ENCODE results near the gene CFAP58. TPM values are rescaled to one million over a fixed set of nuclear protein-coding genes. Genes with fewer than 3 reads are reported as not detected.
"Not testable (repeated sequence)": the region's sequence is repeated elsewhere in the genome, so short reads cannot be mapped to it uniquely, and the experiment has no call there.

CFAP58 gene
- total RNA-seq, 1 donor, result 0.10 TPM

DNA sequence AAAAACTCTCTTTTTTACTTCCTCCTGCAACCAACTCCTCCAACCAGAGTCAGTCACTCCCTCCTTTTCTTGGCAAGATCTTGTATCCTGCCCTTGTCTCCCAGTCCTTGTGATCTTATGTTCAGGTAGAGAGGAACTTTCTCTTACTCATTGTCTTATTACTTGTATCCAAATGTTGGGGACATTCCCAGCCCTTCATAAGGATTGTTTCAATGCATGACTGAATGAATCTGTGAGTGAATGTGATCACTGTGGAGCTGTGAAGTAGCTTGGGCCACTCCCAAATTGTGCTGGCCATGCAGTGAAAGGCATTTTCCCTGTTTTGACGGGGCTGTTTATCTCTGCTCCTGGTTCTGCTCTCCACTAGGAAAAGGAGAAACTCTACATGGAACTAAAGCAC lies 93.7 kb downstream of the CFAP58 start:
- H3K4me1 ChIP-seq (ENCODE audit: insufficient read depth, low read length), result no peaks in the 10 kb centered on the region
- no peaks in the 10 kb centered on the region for H3K9me3 ChIP-seq (ENCODE audit: low read depth, low read length)
- H3K4me3 ChIP-seq (ENCODE audit: low read length), result no peak overlapping the region
- no peaks in the 10 kb centered on the region for H3K27me3 ChIP-seq (ENCODE audit: insufficient read depth, low read length)

DNA sequence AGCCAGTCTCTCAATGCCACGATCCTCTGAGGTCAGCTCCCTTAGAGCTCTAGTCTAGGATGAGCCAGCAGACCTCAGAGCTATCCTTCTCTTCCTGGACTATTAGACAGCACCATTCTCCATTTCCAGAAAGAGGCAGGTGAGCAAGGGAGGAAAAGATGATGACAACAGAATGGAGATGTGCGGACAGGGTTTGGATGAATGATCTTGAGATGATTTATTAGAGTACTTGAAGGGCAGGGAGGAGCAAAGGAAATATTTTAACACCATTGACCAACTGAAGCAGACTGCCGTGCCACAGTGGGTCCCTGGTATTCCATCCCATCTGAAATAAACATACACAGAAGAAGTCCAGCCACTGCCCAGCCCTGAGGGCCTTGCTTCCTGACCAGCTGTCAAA lies 94.3 kb downstream of the CFAP58 start:
- H3K27me3 ChIP-seq (ENCODE audit: insufficient read depth, low read length), result no peaks in the 10 kb centered on the region
- no peaks in the 10 kb centered on the region for H3K9me3 ChIP-seq (ENCODE audit: low read depth, low read length)
- no peaks in the 10 kb centered on the region for H3K4me1 ChIP-seq (ENCODE audit: insufficient read depth, low read length)
- no peak overlapping the region for H3K4me3 ChIP-seq (ENCODE audit: low read length)

DNA sequence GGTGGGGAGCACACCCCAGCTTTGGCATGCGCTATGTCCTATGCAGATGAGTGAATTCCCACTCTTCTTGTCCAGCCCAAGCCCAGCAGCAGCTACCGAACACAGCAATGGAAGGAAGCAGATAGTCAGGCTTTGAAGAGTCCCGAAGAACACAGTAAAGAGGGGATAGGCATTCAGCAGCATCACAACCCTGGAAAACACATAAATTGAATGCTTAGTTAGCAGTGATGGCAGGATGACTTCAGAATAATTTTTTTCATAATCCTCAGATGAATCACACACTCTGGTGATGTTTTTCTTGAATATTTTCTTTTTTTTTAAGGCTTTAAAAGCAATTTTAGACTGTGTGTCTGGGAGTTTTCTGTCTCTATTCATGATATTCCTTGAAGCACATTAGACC lies 95.8 kb downstream of the CFAP58 start:
- no peaks in the 10 kb centered on the region for H3K27me3 ChIP-seq (ENCODE audit: insufficient read depth, low read length)
- no peaks in the 10 kb centered on the region for H3K9me3 ChIP-seq (ENCODE audit: low read depth, low read length)
- no peak overlapping the region for H3K4me3 ChIP-seq (ENCODE audit: low read length)

GRCh38 chr10:104450490-104450889 lies 96.9 kb downstream of the CFAP58 start:
- Histone ChIP-seq H3K4me3 (ENCODE audit: low read length) (no peak overlapping the region), H3K9me3 (ENCODE audit: low read depth, low read length) (no peaks in the 10 kb centered on the region), H3K27me3 (ENCODE audit: insufficient read depth, low read length) (no peaks in the 10 kb centered on the region), H3K4me1 (ENCODE audit: insufficient read depth, low read length) (no peaks in the 10 kb centered on the region)

More for the DNA sequence above, 95.8 kb downstream of the CFAP58 start:
- H3K4me1 ChIP-seq (ENCODE audit: insufficient read depth, low read length), result no peaks in the 10 kb centered on the region

DNA sequence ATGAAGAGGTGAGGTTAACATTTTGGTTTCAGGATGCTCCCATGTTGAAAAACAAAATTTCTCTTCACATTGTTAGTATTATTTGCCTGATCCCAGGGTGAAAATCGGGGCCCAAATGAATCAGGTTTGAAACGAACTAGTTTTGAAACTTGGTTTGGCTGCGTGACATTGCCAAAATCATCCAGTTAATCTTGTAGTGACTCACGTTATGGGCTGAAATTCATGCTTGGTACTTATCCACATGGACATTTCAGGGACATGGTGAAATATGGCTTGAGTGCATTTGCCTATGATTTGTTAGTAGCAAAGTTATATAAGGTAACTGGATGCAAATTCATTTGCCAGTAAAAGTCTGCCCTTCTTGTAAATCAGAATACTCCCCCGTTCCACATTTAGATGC lies 97.3 kb downstream of the CFAP58 start:
- no peaks in the 10 kb centered on the region for H3K27me3 ChIP-seq (ENCODE audit: insufficient read depth, low read length)

GRCh38 chr10:104452977-104453376 lies 99.3 kb downstream of the CFAP58 start:
- no peaks in the 10 kb centered on the region for H3K9me3 ChIP-seq (ENCODE audit: low read depth, low read length)
- no peaks in the 10 kb centered on the region for H3K4me1 ChIP-seq (ENCODE audit: insufficient read depth, low read length)
- H3K4me3 ChIP-seq (ENCODE audit: low read length), result no peak overlapping the region
- no peaks in the 10 kb centered on the region for H3K27me3 ChIP-seq (ENCODE audit: insufficient read depth, low read length)

More for the DNA sequence above, 97.3 kb downstream of the CFAP58 start:
- H3K4me1 ChIP-seq (ENCODE audit: insufficient read depth, low read length), result no peaks in the 10 kb centered on the region
- H3K4me3 ChIP-seq (ENCODE audit: low read length), result no peak overlapping the region
- no peaks in the 10 kb centered on the region for H3K9me3 ChIP-seq (ENCODE audit: low read depth, low read length)

DNA sequence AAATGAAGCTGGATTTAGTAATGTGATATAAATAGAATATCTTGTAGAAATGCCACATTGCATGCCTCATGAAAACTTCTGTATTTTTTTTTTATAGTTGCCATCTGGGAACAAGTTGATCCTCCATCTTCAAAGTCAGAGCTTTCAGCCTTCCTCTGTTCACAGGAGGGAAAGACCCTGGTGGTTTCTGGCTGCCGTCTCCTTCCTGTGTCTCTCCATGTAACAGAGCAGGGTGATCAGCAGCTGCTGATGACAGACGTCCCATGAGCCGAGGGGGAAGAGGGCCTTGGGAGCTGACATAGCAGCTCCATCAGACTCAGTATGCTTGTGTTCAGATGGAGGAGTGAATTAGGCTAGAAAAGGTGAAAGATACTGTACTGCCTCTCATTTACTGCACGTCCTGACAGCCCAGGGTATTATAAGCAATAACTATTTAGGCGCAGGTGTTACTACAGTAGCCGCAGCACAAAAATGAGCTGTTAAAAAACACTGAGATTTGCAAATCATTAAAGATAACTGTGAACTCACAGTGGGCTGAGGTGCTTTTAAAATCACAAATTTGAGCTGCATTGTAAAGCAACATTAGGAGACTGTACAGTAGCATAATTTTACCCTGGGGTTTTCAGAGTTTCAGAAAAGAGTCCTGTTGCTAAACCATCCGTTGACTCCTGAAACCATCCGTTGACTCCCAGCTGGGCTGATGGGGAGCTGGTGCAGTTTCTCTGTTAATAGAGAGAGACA lies 103.3 kb downstream of the CFAP58 start:
- no peaks in the 10 kb centered on the region for H3K4me1 ChIP-seq (ENCODE audit: insufficient read depth, low read length)
- H3K27me3 ChIP-seq (ENCODE audit: insufficient read depth, low read length), result no peaks in the 10 kb centered on the region
- no peak overlapping the region for H3K4me3 ChIP-seq (ENCODE audit: low read length)
- H3K9me3 ChIP-seq (ENCODE audit: low read depth, low read length), result no peaks in the 10 kb centered on the region

GRCh38 chr10:104457543-104457828 lies 103.9 kb downstream of the CFAP58 start:
- Histone ChIP-seq H3K4me3 (ENCODE audit: low read length) (no peak overlapping the region), H3K27me3 (ENCODE audit: insufficient read depth, low read length) (no peaks in the 10 kb centered on the region), H3K9me3 (ENCODE audit: low read depth, low read length) (no peaks in the 10 kb centered on the region)

DNA sequence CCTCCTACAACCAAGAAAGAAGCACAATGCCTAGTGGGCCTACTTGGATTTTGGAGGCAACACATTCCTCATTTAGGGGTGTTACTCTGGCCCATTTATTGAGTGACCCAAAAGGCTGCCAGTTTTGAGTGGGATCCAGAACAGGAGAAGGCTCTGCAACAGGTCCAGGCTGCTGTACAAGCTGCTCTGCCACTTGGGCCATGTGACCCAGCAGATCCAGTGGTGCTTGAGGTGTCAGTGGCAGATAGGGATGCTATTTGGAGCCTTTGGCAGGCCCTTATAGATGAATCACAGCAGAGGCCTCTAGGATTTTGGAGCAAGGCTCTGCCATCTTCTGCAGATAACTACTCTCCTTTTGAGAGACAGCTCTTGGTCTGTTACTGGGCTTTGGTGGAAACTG lies 111.9 kb downstream of the CFAP58 start:
- H3K27me3 ChIP-seq (ENCODE audit: insufficient read depth, low read length); H3K4me3 ChIP-seq (ENCODE audit: low read length); H3K4me1 ChIP-seq (ENCODE audit: insufficient read depth, low read length); H3K9me3 ChIP-seq (ENCODE audit: low read depth, low read length): not testable (repeated sequence)

More at GRCh38 chr10:104457543-104457828, 103.9 kb downstream of the CFAP58 start:
- H3K4me1 ChIP-seq (ENCODE audit: insufficient read depth, low read length), result no peaks in the 10 kb centered on the region

DNA sequence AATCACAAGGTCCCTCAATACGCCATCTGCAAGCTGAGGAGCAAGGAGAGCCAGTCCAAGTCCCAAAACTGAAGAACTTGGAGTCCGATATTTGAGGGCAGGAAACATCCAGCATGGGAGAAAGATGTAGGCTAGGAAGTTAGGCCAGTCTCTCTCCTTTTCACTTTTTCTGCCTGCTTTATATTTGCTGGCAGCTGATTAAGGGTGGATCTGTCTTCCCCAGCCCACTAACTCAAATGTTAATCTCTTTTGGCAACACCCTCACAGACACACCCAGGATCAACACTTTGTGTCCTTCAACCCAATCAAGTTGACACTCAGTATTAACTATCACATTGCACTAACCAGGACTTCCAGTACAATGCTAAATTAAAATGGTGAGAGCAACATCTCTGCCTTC lies 115.2 kb downstream of the CFAP58 start:
- not testable (repeated sequence) for H3K9me3 ChIP-seq (ENCODE audit: low read depth, low read length); H3K27me3 ChIP-seq (ENCODE audit: insufficient read depth, low read length); H3K4me3 ChIP-seq (ENCODE audit: low read length); H3K4me1 ChIP-seq (ENCODE audit: insufficient read depth, low read length)

DNA sequence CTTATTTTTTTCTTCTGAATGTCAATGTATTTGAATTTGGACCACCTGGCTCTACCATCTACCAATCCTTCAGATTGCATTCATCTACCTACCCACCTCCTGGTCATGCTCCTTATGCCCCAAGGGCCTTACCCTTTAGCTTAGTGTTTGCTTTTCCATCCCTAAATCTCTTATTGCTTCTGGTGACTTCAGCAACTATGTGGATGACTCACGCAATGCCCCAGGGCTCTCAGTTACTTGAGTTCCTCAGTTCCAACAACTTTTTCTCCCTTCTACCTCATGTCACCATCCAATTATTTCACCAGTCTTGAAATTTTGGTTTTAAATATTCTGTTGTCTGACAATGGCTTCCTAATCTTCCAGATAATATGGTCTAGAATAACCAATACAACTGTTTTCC lies 118.9 kb downstream of the CFAP58 start:
- Histone ChIP-seq H3K9me3 (ENCODE audit: low read depth, low read length) (no peaks in the 10 kb centered on the region), H3K4me1 (ENCODE audit: insufficient read depth, low read length) (no peaks in the 10 kb centered on the region), H3K4me3 (ENCODE audit: low read length) (no peak overlapping the region), H3K27me3 (ENCODE audit: insufficient read depth, low read length) (no peaks in the 10 kb centered on the region)

- Histone ChIP-seq H3K27me3 (ENCODE audit: insufficient read depth, low read length) (no peaks in the 10 kb centered on the region), H3K4me1 (ENCODE audit: insufficient read depth, low read length) (no peaks in the 10 kb centered on the region), H3K9me3 (ENCODE audit: low read depth, low read length) (no peaks in the 10 kb centered on the region), H3K4me3 (ENCODE audit: low read length) (no peak overlapping the region)
Measured at GRCh38 chr10:104472957-104473745, 119.5 kb downstream of the CFAP58 start.

- Histone ChIP-seq H3K4me3 (ENCODE audit: low read length) (no peak overlapping the region), H3K4me1 (ENCODE audit: insufficient read depth, low read length) (no peaks in the 10 kb centered on the region), H3K9me3 (ENCODE audit: low read depth, low read length) (no peaks in the 10 kb centered on the region), H3K27me3 (ENCODE audit: insufficient read depth, low read length) (no peaks in the 10 kb centered on the region)
Measured at GRCh38 chr10:104478380-104478779, 124.7 kb downstream of the CFAP58 start.

DNA sequence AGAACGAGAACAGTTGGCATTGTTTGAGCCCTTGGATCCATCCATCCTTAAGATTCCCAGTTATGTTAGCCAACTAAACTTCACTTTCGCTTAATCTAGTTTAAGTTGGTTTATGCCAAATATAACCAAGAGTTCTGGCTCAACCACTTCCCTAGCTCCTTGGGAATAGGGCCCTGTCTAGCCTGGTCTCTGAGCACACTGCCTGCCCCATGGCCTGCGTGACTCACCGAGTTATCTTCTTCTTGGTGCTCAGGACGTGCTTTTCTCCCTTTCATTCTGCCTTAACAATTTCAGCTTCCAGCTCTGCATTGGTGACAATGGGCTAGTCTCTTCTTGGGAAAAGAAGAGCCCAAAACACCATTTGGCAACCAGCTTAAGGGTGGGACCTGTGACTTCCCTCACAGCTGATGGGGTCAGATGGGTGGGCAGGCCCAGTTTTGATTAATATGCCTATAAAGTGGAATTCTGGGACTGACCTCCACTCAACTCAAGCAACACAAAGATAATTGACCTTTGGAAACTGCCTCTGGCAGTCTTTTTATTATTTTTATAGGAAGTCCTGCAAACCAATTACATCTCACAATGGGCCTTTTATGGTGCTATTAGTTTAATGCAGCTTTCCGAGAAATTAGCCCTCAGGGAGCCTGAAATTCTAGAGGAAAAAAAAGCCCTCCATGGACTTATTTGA lies 126.4 kb downstream of the CFAP58 start:
- H3K9me3 ChIP-seq (ENCODE audit: low read depth, low read length), result no peaks in the 10 kb centered on the region
- H3K4me3 ChIP-seq (ENCODE audit: low read length), result no peak overlapping the region
- H3K27me3 ChIP-seq (ENCODE audit: insufficient read depth, low read length), result no peaks in the 10 kb centered on the region
- H3K4me1 ChIP-seq (ENCODE audit: insufficient read depth, low read length), result no peaks in the 10 kb centered on the region

- no peak overlapping the region for H3K4me3 ChIP-seq (ENCODE audit: low read length)
- no peaks in the 10 kb centered on the region for H3K4me1 ChIP-seq (ENCODE audit: insufficient read depth, low read length)
- H3K9me3 ChIP-seq (ENCODE audit: low read depth, low read length), result no peaks in the 10 kb centered on the region
- H3K27me3 ChIP-seq (ENCODE audit: insufficient read depth, low read length), result no peaks in the 10 kb centered on the region
Measured at GRCh38 chr10:104480797-104481196, 127.2 kb downstream of the CFAP58 start.

Data from mononuclear cell (primary cell).